HG03354 (cell line): ENCODE results near the gene RGL3.
"Not testable (repeated sequence)": the region's sequence is repeated elsewhere in the genome, so short reads cannot be mapped to it uniquely, and the experiment has no call there.

Experiments used
- ATAC-seq: cut with Tn5 transposase; IDR thresholded peaks from one replicate; pipeline ENCODE4 v1.9.1; 2021; ENCODE audit warnings: mild to moderate bottlenecking; ENCODE audit not compliant: unreplicated experiment, poor library complexity, severe bottlenecking

The RGL3 gene

GRCh38 chr19:11450570-11451326 lies 31.6 kb upstream of the RGL3 start:
- no peak for ATAC-seq

- ATAC-seq, result no peak
Observed at GRCh38 chr19:11448923-11449554, 29.9 kb upstream of the RGL3 start.

- no peak for ATAC-seq
Observed at GRCh38 chr19:11448410-11448809, 29.3 kb upstream of the RGL3 start.

- ATAC-seq, result no peak
Observed at GRCh38 chr19:11447347-11448262, 28.5 kb upstream of the RGL3 start.

- no peak for ATAC-seq
Observed at GRCh38 chr19:11446652-11447301, 27.7 kb upstream of the RGL3 start.

GRCh38 chr19:11446271-11446651 lies 27.1 kb upstream of the RGL3 start:
- no peak for ATAC-seq

GRCh38 chr19:11445141-11445540 lies 26.0 kb upstream of the RGL3 start:
- ATAC-seq, result no peak

GRCh38 chr19:11444059-11444458 lies 24.9 kb upstream of the RGL3 start:
- ATAC-seq, result no peak

GRCh38 chr19:11437955-11438354 lies 18.8 kb upstream of the RGL3 start:
- ATAC-seq, result no peak

- ATAC-seq, result no peak
Observed at GRCh38 chr19:11435833-11436313, 16.8 kb upstream of the RGL3 start.

GRCh38 chr19:11435057-11435832 lies 16.1 kb upstream of the RGL3 start, which contains the start of the genes ODAD3 and PRKCSH:
ODAD3 (minus strand) TSS chr19:11435121; CDS start chr19:11435016, 105 bp downstream.
PRKCSH (plus strand) TSS chr19:11435635; CDS start chr19:11436118, 483 bp downstream.
- peak; percentile 90 for ATAC-seq

- peak; percentile 20 for ATAC-seq
Observed at GRCh38 chr19:11434703-11435056, 15.6 kb upstream of the RGL3 start.

- not testable (repeated sequence) for ATAC-seq
Observed at GRCh38 chr19:11433526-11433925, 14.4 kb upstream of the RGL3 start.

- no peak for ATAC-seq
Observed at GRCh38 chr19:11426656-11427055, 7.5 kb upstream of the RGL3 start.

GRCh38 chr19:11425719-11426457 lies 6.8 kb upstream of the RGL3 start:
- no peak for ATAC-seq

- ATAC-seq, result no peak
Observed at GRCh38 chr19:11423791-11424181, 4.7 kb upstream of the RGL3 start.

GRCh38 chr19:11423164-11423790 lies 4.2 kb upstream of the RGL3 start:
- no peak for ATAC-seq
